MM.1S (cell line): ENCODE results near the gene SLC25A17.

Source experiments
- DNase-seq: peaks from one replicate; pipeline ENCODE4 v3.0.0-alpha.2; 2015
- H2AFZ ChIP-seq: fragments of 300-600 bp; sonication (generic); 2 replicates; pipeline ENCODE4 v1.6.0; 2016; ENCODE audit warnings: antibody characterized with exemption, low read length
- H3F3A ChIP-seq: fragments of 300-600 bp; sonication (generic); 2 replicates; pipeline ENCODE4 v1.6.1; 2016; ENCODE audit warnings: mild to moderate bottlenecking, antibody characterized with exemption, low read length, moderate library complexity, mixed read lengths; ENCODE audit not compliant: insufficient read depth
- H3K27ac ChIP-seq: fragments of 300-600 bp; sonication (generic); 2 replicates; pipeline ENCODE4 v1.5.1; 2016; ENCODE audit warnings: mild to moderate bottlenecking, low read length
- H3K27me3 ChIP-seq: fragments of 300-600 bp; sonication (generic); replicated peaks from 2 replicates; pipeline ENCODE4 v1.6.0; 2016; ENCODE audit warnings: low read length; ENCODE audit not compliant: insufficient read depth
- H3K36me3 ChIP-seq: fragments of 300-600 bp; sonication (generic); replicated peaks from 2 replicates; pipeline ENCODE4 v1.6.1; 2016; ENCODE audit warnings: mild to moderate bottlenecking, low read length, mixed read lengths; ENCODE audit not compliant: insufficient read depth
- H3K4me1 ChIP-seq: fragments of 300-600 bp; sonication (generic); 2 replicates; pipeline ENCODE4 v1.6.1; 2016; ENCODE audit warnings: low read length, mixed read lengths
- H3K4me2 ChIP-seq: fragments of 300-600 bp; sonication (generic); 2 replicates; pipeline ENCODE4 v1.6.0; 2016; ENCODE audit warnings: low read depth, low read length
- H3K4me3 ChIP-seq: fragments of 300-600 bp; sonication (generic); 2 replicates; pipeline ENCODE4 v1.5.1; 2016; ENCODE audit warnings: low read length, mixed read lengths
- H3K79me2 ChIP-seq: fragments of 300-600 bp; sonication (generic); 2 replicates; pipeline ENCODE4 v1.6.1; 2016; ENCODE audit warnings: mixed run types, low read length, mixed read lengths
- H3K9ac ChIP-seq: fragments of 300-600 bp; sonication (generic); 2 replicates; pipeline ENCODE4 v1.6.1; 2016; ENCODE audit warnings: low read length, mixed read lengths
- H3K9me2 ChIP-seq: fragments of 300-600 bp; sonication (generic); replicated peaks from 2 replicates; pipeline ENCODE4 v1.6.1; 2016; ENCODE audit warnings: mild to moderate bottlenecking, low read length, mixed read lengths; ENCODE audit not compliant: insufficient read depth
- H3K9me3 ChIP-seq: fragments of 300-600 bp; sonication (generic); replicated peaks from 2 replicates; pipeline ENCODE4 v1.6.1; 2016; ENCODE audit warnings: mild to moderate bottlenecking, low read length, mixed read lengths; ENCODE audit not compliant: insufficient read depth
- H4K20me1 ChIP-seq: fragments of 300-600 bp; sonication (generic); 2 replicates; pipeline ENCODE4 v1.6.1; 2016; ENCODE audit warnings: mild to moderate bottlenecking, low read length, moderate library complexity, mixed read lengths; ENCODE audit not compliant: insufficient read depth
- CTCF ChIP-seq: fragments of 300-600 bp; sonication (generic); IDR thresholded peaks from 2 replicates; pipeline ENCODE4 v1.5.1; 2016; ENCODE audit warnings: antibody characterized with exemption, low read length, mixed read lengths
- EZH2 ChIP-seq: fragments of 300-600 bp; sonication (generic); optimal IDR thresholded peaks from 2 replicates; pipeline ENCODE3; 2017; ENCODE audit warnings: low read depth, mild to moderate bottlenecking, antibody characterized with exemption, low read length, mixed read lengths
- EZH2phosphoT487 ChIP-seq: fragments of 300-600 bp; sonication (generic); IDR thresholded peaks from 2 replicates; pipeline ENCODE4 v1.6.1; 2018; ENCODE audit warnings: antibody characterized with exemption, low read length

Gene SLC25A17

GRCh38 chr22:40862537-40862936 lies 43.4 kb upstream of the SLC25A17 start:
- Histone ChIP-seq H3K27me3 (no peaks in the 10 kb centered on the region), H3K9me3 (no peaks in the 10 kb centered on the region), H3K79me2 (peaks cover 40% of the 10 kb centered on the region), H3K4me1 (no peaks in the 10 kb centered on the region), H3K4me2 (no peak overlapping the region), H4K20me1 (no peaks in the 10 kb centered on the region), H3F3A (no peaks in the 10 kb centered on the region), H3K27ac (no peak overlapping the region), H3K4me3 (no peak overlapping the region), H3K9me2 (no peaks in the 10 kb centered on the region), H3K36me3 (no peaks in the 10 kb centered on the region), H2AFZ (no peak overlapping the region), H3K9ac (no peak overlapping the region)
- TF ChIP-seq EZH2phosphoT487, result no peak
- no peak for TF ChIP-seq EZH2
- no peak for TF ChIP-seq CTCF
- DNase-seq, result no peak

DNA sequence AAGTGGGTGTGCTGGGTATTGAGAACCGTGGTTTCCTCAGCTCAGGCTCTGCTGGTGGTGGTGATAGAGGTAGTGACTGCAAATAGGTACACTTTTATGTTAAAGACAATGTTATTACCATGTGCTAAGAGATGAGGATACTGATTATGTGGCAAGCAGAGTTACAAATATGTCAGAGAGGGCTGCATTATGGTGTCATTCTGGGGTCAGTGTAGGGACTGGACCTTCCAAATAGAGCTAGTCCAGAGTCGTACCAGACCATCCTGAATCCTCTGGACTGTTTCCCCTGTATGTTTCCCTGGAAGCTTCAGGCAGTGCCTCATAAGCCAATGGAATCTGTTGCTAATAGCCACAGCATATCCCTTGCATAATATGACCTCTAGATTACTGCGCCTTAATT lies 42.9 kb upstream of the SLC25A17 start, which contains the start of gene DNAJB7:
TSS of gene DNAJB7 (minus strand) at position 101 of the 400 bp plus-strand sequence. CDS start 119 bp downstream, outside the sequence.
- peaks cover 45% of the 10 kb centered on the region for H3K79me2 ChIP-seq
- no peaks in the 10 kb centered on the region for H3K27me3 ChIP-seq
- no peaks in the 10 kb centered on the region for H4K20me1 ChIP-seq
- no peak for TF ChIP-seq EZH2phosphoT487
- TF ChIP-seq CTCF, result no peak
- TF ChIP-seq EZH2, result no peak
- H3F3A ChIP-seq, result peaks cover 4% of the 10 kb centered on the region; the same call in 1 of the 2 replicates
- no peaks in the 10 kb centered on the region for H3K36me3 ChIP-seq
- DNase-seq, result no peak
- H3K27ac ChIP-seq, result no peak within 1 kb of the TSS
- H3K9ac ChIP-seq, result no peak within 1 kb of the TSS
- H2AFZ ChIP-seq, result no peak within 1 kb of the TSS
- no peaks in the 10 kb centered on the region for H3K9me3 ChIP-seq
- H3K4me3 ChIP-seq, result no peak within 1 kb of the TSS
- no peaks in the 10 kb centered on the region for H3K4me1 ChIP-seq
- no peaks in the 10 kb centered on the region for H3K9me2 ChIP-seq
- H3K4me2 ChIP-seq, result no peak within 1 kb of the TSS

DNA sequence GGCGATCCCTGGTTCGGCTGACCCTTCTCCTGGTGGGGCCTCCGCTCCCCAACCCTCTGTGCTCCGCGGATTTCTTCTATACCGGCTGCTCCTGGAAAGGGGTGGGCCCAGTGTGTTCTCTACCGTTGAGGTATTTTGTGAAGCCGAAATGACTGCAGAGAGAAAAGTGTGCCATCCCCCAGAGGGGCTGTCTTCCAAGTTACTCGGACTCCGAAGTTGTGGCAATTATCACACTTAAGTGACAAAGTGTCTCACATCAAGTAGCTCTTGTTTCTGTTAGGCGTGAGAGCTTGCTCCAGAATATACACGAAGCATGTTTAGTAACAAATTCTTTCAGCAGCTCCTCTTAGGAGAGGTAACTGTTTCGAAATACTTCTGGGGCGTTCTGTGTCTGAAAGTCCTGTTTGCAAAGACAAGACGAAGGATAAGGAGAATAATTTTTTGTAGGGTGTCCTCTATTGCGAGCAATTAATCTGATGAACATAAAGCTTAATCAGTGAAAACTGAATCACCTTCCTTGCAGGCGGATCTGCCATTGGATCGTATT lies 38.2 kb upstream of the SLC25A17 start:
- Histone ChIP-seq H3K9me2 (no peaks in the 10 kb centered on the region), H3F3A (peaks cover 5% of the 10 kb centered on the region; the same call in 1 of the 2 replicates), H3K9me3 (no peaks in the 10 kb centered on the region), H3K9ac (peak overlapping the region; percentile 96), H3K27me3 (no peaks in the 10 kb centered on the region), H3K4me3 (peak overlapping the region; percentile 100), H2AFZ (peak overlapping the region; percentile 94), H3K27ac (peak overlapping the region; percentile 95), H3K79me2 (peaks cover 81% of the 10 kb centered on the region), H3K36me3 (no peaks in the 10 kb centered on the region; the same call in 1 of the 2 replicates), H3K4me2 (peak overlapping the region; percentile 83), H3K4me1 (peaks cover 14% of the 10 kb centered on the region), H4K20me1 (no peaks in the 10 kb centered on the region)
- TF ChIP-seq CTCF, result no peak
- no peak for TF ChIP-seq EZH2phosphoT487
- TF ChIP-seq EZH2, result no peak
- no peak for DNase-seq
